Stimulated activated CD4-positive, alpha-beta T cell treated with anti-CD3 and anti-CD28 coated beads, TNF-alpha, amount 100 ng/mL, for 24 hours (primary cell): Measurements from ENCODE around the gene CAMSAP1.
"Not testable (repeated sequence)": the region's sequence is repeated elsewhere in the genome, so short reads cannot be mapped to it uniquely, and the experiment has no call there.

ENCODE experiments used
- DNase-seq, 3 experiments: peaks; one replicate each; pipeline ENCODE4 v3.0.0-alpha.2; 2020; ENCODE audit warnings: low read depth in 3 of 3

The CAMSAP1 gene

GRCh38 chr9:135898634-135899407, 8.5 kb downstream of the CAMSAP1 start:
- no peak for DNase-seq

- DNase-seq = no peak
Measured at GRCh38 chr9:135896626-135897025, 10.7 kb downstream of the CAMSAP1 start.

GRCh38 chr9:135896205-135896604, 11.1 kb downstream of the CAMSAP1 start:
- DNase-seq = no peak

GRCh38 chr9:135895202-135895848, 12.0 kb downstream of the CAMSAP1 start:
- DNase-seq = no peak

- no peak for DNase-seq
Measured at GRCh38 chr9:135893104-135893503, 14.2 kb downstream of the CAMSAP1 start.

- not testable (repeated sequence) for DNase-seq
Measured at GRCh38 chr9:135892327-135892726, 15.0 kb downstream of the CAMSAP1 start.

- DNase-seq = no peak
Measured at GRCh38 chr9:135891027-135891631, 16.2 kb downstream of the CAMSAP1 start.

GRCh38 chr9:135890190-135891026, 16.9 kb downstream of the CAMSAP1 start:
- no peak for DNase-seq

- no peak for DNase-seq
Measured at GRCh38 chr9:135889564-135890189, 17.7 kb downstream of the CAMSAP1 start.

GRCh38 chr9:135888766-135889394, 18.5 kb downstream of the CAMSAP1 start:
- DNase-seq = no peak

GRCh38 chr9:135888126-135888765, 19.1 kb downstream of the CAMSAP1 start:
- no peak for DNase-seq

- DNase-seq = peak in 1 of 3 experiments; percentile 47
Measured at GRCh38 chr9:135887585-135888050, 19.7 kb downstream of the CAMSAP1 start.

- DNase-seq = no peak
Measured at GRCh38 chr9:135887021-135887507, 20.3 kb downstream of the CAMSAP1 start.

- no peak for DNase-seq
Measured at GRCh38 chr9:135886147-135886981, 21.0 kb downstream of the CAMSAP1 start.

- no peak for DNase-seq
Measured at GRCh38 chr9:135885100-135885853, 22.1 kb downstream of the CAMSAP1 start.

GRCh38 chr9:135884328-135885035, 22.9 kb downstream of the CAMSAP1 start:
- no peak for DNase-seq

GRCh38 chr9:135883410-135884089, 23.8 kb downstream of the CAMSAP1 start:
- no peak for DNase-seq
